ENCODE results near the gene TMEM200B.
A peak's percentile ranks its signal among the peaks of the same experiment; 100 is the strongest.

The TMEM200B gene
- long read RNA-seq, result 0 reads

- Histone ChIP-seq H3K4me3 (replicated peaks; ENCODE audit: insufficient read depth, low read length) (peak within 1 kb of the TSS; percentile 16), H3K27me3 (ENCODE audit: insufficient read depth, poor library complexity, severe bottlenecking) (peaks cover 45% of the 10 kb centered on the region), H3K27ac (replicated peaks) (no peak within 1 kb of the TSS)
- no peak for DNase-seq (ENCODE audit: low read depth in 1 of 2, low spot score in 1 of 2)
- no peak for TF ChIP-seq SPI1 (IDR thresholded peaks at IDR 0.05; ENCODE audit: borderline replicate concordance, low read depth)
- TF ChIP-seq POLR2AphosphoS5 (IDR thresholded peaks at IDR 0.05; ENCODE audit: low read depth), result no peak
- TF ChIP-seq, protein P1, sequence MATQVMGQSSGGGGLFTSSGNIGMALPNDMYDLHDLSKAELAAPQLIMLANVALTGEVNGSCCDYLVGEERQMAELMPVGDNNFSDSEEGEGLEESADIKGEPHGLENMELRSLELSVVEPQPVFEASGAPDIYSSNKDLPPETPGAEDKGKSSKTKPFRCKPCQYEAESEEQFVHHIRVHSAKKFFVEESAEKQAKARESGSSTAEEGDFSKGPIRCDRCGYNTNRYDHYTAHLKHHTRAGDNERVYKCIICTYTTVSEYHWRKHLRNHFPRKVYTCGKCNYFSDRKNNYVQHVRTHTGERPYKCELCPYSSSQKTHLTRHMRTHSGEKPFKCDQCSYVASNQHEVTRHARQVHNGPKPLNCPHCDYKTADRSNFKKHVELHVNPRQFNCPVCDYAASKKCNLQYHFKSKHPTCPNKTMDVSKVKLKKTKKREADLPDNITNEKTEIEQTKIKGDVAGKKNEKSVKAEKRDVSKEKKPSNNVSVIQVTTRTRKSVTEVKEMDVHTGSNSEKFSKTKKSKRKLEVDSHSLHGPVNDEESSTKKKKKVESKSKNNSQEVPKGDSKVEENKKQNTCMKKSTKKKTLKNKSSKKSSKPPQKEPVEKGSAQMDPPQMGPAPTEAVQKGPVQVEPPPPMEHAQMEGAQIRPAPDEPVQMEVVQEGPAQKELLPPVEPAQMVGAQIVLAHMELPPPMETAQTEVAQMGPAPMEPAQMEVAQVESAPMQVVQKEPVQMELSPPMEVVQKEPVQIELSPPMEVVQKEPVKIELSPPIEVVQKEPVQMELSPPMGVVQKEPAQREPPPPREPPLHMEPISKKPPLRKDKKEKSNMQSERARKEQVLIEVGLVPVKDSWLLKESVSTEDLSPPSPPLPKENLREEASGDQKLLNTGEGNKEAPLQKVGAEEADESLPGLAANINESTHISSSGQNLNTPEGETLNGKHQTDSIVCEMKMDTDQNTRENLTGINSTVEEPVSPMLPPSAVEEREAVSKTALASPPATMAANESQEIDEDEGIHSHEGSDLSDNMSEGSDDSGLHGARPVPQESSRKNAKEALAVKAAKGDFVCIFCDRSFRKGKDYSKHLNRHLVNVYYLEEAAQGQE (IDR thresholded peaks at IDR 0.05; ENCODE audit: insufficient replicate concordance, low read depth), result no peak
- TF ChIP-seq GABPA (IDR thresholded peaks at IDR 0.05; ENCODE audit: low read depth), result no peak
- TF ChIP-seq CTCF (IDR thresholded peaks at IDR 0.05; ENCODE audit: insufficient read depth, low read length), result no peak
These were observed at the start of gene TMEM200B for GRCh38 chr1:29123887-29124365. Gene TMEM200B, minus strand, starts transcription at chr1:29123903. Its CDS starts 2,075 bp downstream, at chr1:29121828.

DNA sequence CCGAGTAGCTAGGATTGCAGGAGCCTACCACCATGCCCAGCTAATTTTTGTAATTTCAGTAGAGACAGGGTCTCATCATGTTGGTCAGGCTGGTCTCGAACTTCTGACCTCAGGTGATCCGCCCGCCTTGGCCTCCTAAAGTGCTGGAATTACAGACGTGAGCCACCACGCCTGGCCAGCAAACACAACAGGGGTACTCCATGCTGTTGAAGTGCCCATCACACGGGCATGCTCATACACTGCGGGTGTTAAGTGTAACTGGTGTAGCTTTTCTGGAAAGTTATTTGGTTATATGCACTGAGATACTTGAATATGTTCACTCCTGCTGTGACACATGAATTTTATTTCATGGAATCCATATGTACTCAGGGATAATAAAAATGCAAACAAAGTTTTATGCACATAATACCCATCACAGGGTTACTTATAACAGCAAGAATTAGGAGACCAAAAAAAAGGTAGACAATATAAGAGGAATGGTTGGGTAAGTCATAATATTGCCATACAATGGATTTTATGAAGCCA, 48.8 kb upstream of the TMEM200B start:
- no peak for DNase-seq (ENCODE audit: low read depth in 1 of 2, low spot score in 1 of 2)
- Histone ChIP-seq H3K4me3 (replicated peaks; ENCODE audit: insufficient read depth, low read length) (no peak overlapping the region), H3K27me3 (ENCODE audit: insufficient read depth, poor library complexity, severe bottlenecking) (no peaks in the 10 kb centered on the region), H3K27ac (replicated peaks) (no peak overlapping the region)
- TF ChIP-seq POLR2AphosphoS5 (IDR thresholded peaks at IDR 0.05; ENCODE audit: low read depth), result no peak
- TF ChIP-seq GABPA (IDR thresholded peaks at IDR 0.05; ENCODE audit: low read depth), result no peak
- TF ChIP-seq SPI1 (IDR thresholded peaks at IDR 0.05; ENCODE audit: borderline replicate concordance, low read depth), result no peak
- no peak for TF ChIP-seq CTCF (IDR thresholded peaks at IDR 0.05; ENCODE audit: insufficient read depth, low read length)
- TF ChIP-seq, protein P1 (IDR thresholded peaks at IDR 0.05; ENCODE audit: insufficient replicate concordance, low read depth), result no peak

- no peaks in the 10 kb centered on the region for H3K27me3 ChIP-seq (ENCODE audit: insufficient read depth, poor library complexity, severe bottlenecking)
- no peak overlapping the region for H3K27ac ChIP-seq (replicated peaks)
- DNase-seq (ENCODE audit: low read depth in 1 of 2, low spot score in 1 of 2), result no peak
- no peak overlapping the region for H3K4me3 ChIP-seq (replicated peaks; ENCODE audit: insufficient read depth, low read length)
- TF ChIP-seq CTCF (IDR thresholded peaks at IDR 0.05; ENCODE audit: insufficient read depth, low read length) (no peak), GABPA (IDR thresholded peaks at IDR 0.05; ENCODE audit: low read depth) (no peak), SPI1 (IDR thresholded peaks at IDR 0.05; ENCODE audit: borderline replicate concordance, low read depth) (no peak), POLR2AphosphoS5 (IDR thresholded peaks at IDR 0.05; ENCODE audit: low read depth) (no peak)
- TF ChIP-seq, protein P1 (IDR thresholded peaks at IDR 0.05; ENCODE audit: insufficient replicate concordance, low read depth), result no peak
These were observed 47.8 kb upstream of the TMEM200B start for GRCh38 chr1:29171521-29171920.

Measured in HL-60 (cell line).